OCI-M2 (cell line): ENCODE data around the gene KIF5C.

Source experiments
- DNase-seq: peaks from one replicate; lab custom pipeline; 2025; ENCODE audit not compliant: unreplicated experiment; lab: John Stamatoyannopoulos, UW

KIF5C gene

GRCh38 chr2:148984449-148984848 lies 109.4 kb downstream of the KIF5C start:
- no peak for DNase-seq

DNA sequence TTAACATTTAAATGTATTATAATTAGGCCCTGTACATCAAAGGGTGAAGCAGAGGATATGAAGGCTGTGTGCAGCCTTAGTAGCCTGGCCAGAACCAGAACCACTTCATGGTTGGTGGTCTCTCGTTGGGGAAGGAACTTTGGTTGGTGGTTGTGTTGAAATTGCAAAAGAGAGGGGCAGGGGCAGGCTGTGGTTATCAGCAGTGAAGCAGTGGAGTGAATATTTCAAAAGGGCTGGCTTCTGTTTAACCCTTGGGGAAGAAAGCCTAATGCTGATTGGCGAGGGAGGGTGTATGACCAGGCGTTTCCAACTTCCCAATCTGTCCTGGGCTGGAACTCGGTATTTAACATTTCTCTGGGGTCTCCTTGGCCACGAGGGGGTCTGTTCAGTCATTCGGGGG lies 112.3 kb downstream of the KIF5C start:
- no peak for DNase-seq

DNA sequence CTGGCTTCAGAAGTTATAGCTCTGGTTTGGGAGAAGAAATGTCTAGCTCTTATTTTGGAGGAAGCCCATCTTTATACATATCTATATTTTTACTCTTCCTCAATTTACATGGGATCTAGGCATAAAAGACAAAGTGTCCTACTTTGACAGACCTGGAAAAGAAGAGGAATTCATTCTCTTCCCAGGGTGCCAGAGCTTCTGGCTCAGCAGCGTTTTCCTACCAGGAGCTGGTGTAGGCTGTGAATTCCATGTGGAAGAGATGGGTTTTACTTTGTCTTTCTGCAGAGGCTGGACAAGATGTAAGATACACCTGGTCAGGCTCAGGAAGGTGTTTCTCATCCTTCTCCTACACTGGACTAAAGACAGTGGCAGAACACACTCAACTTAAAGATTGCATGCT lies 113.3 kb downstream of the KIF5C start:
- DNase-seq, result no peak

- DNase-seq, result peak; percentile 15
These were observed 115.0 kb downstream of the KIF5C start for GRCh38 chr2:148989882-148990493.

DNA sequence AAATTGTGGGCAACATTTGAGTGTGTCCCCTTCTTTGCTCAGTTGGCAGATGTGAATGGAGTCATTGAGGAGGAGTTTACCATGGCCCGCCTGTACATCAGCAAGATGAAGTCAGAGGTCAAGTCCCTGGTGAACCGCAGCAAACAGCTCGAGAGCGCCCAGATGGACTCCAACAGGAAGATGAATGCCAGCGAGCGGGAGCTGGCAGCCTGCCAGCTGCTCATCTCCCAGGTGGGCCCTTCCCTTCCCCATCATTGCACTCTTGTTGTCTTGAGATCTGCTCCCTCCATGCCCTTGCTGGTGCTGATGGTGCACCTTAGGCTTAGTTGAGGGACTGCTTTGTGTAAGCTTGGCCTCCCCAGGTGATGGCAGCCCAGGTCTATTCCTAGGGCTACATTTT lies 115.9 kb downstream of the KIF5C start:
- no peak for DNase-seq

DNA sequence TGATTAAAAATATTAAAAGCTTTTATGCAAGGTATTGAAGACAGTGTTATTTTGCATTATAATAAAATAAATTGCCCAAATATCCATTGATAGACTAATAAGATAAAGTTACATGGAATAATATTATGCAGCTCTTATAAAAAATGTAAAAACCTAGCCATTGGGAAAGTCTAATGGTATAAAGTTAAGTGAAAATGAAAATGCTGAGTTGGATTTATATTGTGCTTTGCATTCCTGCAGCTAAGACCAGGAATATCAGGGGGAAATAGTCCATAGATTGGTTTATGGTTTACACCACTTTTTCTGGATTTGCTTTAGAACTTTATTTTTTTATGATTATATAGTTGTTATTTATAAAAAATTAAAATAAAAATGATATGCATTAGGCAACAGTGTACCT lies 117.4 kb downstream of the KIF5C start:
- no peak for DNase-seq

GRCh38 chr2:148993351-148993750 lies 118.3 kb downstream of the KIF5C start:
- no peak for DNase-seq

DNA sequence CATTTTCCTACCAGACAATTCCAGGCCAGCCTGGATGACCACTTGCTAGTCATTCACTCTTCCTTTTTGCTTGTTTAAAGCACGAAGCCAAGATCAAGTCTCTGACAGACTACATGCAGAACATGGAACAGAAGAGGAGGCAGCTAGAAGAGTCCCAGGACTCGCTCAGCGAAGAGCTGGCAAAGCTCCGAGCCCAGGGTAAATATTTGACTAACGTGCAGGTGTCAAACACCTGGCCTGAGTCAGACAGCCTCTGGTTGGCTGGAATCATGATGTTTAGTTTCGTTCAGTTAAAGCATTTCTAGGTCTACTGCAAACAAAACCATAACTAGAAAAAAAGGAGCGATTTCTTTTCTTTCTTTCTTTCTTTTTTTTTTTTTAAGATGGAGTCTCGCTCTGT lies 119.3 kb downstream of the KIF5C start:
- no peak for DNase-seq

DNA sequence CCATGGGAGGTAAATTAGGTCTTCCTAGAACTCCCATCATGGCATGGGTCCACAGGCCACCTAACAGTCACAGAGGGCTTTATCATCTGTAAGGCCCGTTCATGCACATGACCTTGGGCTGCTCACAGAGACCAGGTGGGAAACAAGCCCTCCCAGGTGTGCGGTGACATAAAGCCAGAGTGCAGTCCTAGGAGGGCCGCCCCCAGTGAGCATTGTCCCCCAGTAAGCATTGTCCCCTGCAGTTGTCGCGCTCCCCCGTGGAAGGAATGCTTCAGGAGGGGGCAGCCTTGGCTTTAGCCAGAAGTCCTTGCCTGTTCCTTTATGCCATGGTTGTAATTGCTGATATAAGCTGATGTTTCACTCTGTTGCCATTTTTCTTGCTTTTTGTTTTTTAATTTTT lies 121.8 kb downstream of the KIF5C start:
- DNase-seq, result no peak

DNA sequence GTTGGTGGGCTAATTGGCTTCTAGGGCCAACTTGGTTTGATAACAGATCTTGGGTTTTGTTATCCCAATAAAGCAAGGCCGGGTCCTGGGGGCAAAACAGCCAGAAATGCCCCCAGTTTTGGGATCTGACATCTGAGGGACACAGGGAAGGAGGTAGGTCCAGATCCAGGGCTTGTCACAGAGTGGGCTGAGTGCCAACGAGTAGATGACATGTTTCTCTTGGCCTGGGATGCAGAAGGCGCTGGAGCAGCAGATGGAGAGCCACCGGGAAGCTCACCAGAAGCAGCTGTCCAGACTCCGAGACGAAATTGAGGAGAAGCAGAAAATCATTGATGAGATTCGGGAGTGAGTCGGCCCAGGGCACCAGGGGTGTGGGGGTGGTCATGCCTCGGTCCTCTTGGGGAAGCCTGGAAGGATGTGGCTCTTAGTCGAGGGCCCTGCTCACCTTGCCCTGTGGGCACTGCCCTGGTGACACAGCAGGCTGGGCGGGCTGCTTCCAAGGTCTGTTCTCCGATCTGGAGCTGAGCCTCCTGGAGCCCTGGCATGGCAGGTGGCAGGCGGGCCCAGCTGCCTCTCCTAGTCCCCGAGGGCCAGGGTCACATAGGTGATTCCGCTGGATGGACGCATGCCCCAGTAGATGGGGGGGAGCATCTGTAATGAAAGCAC lies 123.3 kb downstream of the KIF5C start:
- no peak for DNase-seq

DNA sequence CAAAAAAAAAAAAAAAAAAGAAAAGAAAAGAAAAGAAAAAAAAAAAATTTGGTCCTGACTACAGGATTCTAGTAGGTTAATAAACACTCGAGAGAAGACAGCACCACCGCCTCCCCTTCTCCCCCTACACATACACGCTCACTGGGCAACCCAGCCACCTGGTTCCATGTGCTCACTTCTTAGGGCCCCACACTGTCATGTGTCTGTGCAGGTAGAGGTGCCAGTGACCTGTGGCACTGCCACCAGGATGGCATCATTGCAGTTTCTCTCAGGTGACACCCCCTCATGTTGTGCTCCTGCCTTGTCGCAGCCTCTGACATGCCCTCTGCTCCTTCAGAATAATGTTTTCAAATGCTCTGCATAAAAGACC lies 123.8 kb downstream of the KIF5C start:
- no peak for DNase-seq

- DNase-seq, result no peak
These were observed 124.5 kb downstream of the KIF5C start for GRCh38 chr2:148999451-148999921.

DNA sequence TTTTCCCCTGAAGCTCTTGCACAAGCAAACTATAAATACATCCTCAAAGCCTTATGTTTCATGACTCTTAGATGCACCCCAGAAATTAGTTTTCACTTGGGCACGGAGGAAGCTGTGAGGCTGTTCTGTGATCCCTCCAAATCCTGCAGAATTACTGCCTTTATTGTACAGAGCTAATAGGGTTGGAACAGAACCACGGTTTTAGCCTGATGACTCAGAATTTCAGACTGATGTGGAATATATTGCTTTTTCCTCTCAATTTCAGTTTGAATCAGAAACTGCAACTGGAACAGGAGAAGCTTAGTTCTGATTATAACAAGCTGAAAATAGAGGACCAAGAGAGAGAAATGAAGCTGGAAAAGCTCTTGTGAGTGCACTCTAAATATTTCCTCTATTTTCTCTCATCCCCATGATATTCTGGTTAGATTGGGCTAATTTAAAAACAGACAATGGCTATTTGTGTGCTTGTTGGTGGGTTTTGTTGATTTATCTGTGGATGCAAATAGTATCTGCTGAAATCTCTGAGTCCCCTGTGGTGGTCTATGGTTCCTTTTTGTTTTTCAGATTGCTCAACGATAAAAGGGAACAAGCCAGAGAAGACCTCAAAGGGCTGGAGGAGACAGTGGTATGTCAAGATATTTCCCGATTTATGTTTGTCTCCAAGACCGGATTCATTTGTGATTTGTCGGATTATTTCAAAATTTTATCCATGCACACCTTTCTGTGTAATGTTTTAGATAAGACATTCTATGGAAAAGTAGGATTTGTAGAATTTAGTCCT lies 125.3 kb downstream of the KIF5C start:
- no peak for DNase-seq

- no peak for DNase-seq
These were observed 126.5 kb downstream of the KIF5C start for GRCh38 chr2:149001496-149001895.

- DNase-seq, result no peak
These were observed 127.4 kb downstream of the KIF5C start for GRCh38 chr2:149002378-149002890.

DNA sequence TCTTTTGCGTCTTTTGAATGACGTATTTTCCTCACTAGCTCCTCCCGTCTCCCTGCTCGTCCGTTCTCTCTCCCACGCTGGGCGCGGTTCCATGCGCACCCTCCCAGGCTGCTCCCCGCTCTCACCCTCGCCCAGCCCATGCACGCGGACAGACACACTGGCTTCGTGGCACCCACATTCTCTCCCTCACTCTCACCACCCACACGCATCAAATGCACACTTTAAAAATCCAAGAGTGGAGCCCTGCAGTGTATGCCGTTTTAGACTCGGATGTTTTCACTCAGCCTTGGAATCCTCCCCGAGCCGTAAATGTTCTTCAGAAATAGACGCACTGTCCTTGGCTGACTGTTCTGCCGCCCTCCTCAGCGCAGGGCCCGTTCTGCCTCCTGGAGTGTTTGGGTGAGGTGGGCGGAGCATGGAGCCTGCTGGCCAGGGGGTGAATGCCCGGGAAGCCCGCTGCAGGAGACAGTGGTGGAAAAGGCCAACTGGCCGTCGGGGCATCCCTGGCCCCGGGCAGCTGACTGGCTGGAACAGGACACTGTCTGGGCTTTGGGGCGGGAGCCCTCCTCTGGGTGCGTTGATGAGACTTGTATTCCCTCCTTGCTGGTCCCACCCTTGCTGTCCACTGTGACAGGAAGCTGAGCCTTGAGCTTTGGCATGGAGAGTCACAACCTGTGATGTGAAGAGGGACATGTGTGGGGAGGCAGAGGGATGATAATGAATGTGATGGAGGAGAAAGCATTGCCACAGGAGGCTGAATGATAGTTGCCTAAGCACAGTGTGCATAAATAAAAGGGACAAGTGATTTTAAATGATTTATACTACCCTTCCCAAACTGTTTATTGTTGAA lies 128.1 kb downstream of the KIF5C start:
- no peak for DNase-seq

DNA sequence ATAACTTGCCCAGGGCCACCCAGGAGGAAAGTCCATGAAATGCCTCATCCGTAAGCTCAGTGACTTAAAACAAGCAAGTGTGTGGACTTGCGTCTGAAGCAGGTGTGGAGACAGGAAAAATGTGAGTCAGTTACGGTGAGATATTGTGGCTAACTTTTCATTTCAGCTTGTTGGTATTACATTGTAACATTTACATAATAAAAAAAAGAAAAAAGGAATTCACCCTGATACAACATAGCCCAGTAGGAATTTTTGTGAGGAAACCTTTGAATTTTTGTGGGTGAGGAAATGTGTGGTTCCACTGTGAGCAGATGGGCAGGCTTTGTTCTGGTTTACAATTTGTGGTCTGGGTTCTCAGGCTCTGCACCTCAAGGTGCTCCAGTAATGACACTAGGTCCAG lies 129.8 kb downstream of the KIF5C start:
- DNase-seq, result no peak

DNA sequence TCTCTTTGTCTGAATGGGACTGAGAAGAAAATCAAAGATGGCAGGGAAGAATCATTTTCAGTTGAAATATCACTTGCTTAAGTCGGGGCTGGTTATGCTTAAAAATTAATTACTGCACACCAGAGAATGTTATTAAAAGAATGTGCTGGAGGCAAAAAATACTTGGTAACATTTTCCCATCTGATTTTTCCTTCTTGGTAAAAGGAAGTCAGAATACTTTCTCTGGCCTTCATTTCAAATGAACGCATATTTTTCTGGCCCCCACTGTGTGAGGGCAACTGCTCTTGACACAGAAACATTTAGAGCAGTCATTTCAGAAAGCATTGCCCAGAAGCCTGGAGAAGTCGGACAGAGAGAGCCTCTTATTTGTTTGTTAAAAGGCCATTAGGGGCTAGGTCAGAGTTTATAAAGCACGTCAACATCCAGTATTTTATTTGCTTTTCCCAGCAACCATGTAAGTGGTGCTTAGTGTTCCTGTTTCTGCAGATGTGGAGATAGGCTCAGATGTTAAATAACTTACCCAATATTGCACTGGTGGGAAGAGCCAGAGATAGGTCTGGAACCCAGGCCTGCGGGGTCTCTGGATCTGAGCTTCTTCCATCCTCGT lies 130.5 kb downstream of the KIF5C start:
- no peak for DNase-seq

DNA sequence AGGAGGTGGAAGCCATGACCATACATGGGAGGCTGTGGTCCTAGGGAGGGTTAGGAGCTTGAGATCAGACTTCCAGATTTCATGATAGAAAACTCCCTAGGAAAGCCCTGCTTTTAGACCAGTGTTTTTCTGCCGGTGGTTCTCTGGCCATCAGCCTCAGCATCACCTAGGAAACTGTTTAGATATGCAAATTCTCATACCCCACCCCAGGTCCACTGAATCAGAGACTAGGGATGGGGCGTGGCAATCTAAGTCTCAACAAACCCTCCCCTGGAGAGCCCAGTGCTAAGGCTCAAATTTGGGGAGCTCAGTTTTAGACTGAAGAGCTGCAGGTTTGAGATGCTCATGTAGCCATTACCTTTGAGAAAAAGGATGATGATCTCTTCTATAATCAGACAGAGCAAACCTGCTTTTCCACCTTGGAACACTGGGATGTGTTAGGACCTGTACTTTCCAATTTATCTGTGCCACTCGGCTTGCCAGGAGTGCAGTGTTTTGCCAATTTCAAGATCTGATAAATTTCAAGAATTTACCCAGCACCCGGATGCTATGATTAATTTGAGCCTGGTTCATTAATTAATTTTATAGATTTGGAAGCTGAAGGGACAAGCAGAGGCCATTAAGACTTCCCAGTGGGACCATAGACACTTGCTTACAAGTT lies 132.0 kb downstream of the KIF5C start:
- DNase-seq, result no peak

DNA sequence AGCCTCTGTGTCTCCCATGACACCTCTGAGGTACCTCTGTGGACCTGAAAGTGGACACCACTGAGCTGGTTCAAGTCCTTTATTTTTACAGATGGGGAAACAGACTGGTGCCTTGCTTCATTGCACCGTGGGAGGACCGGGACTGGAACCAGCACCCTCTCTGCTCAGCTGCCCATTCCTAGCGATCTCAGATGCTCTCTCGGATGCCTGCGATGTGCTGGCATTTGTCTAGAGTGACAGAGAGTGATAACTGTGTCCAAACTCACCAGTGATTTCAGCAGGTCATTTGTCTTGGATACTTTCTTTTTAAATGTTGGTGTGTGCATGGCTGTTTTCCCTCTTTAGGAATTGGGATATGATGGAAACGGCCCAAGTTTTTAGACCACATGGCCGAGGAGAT lies 133.4 kb downstream of the KIF5C start:
- no peak for DNase-seq
